COLO668 (cell line): ENCODE results near the gene KCNJ14.

Experiments
- DNase-seq: peaks from one replicate; lab custom pipeline; 2025; ENCODE audit not compliant: unreplicated experiment; lab: John Stamatoyannopoulos, UW

Gene KCNJ14

DNA sequence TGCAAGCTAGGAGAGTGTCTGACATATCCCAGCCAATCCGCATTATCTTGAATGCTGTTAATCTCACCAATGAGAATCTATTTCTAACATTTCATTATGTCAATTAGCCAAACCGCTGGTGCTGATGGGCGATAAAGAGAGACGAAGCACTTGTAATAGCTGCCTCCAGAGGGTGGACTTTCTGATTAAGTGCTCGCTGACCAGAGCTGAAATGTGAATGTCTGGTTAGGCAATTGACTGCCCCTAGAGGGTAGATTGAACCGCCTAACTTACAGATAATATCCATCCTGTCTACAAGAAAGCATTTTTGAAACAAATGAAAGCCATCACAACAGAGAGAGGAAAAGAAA lies 10.1 kb upstream of the KCNJ14 start:
- DNase-seq = peak; percentile 52

DNA sequence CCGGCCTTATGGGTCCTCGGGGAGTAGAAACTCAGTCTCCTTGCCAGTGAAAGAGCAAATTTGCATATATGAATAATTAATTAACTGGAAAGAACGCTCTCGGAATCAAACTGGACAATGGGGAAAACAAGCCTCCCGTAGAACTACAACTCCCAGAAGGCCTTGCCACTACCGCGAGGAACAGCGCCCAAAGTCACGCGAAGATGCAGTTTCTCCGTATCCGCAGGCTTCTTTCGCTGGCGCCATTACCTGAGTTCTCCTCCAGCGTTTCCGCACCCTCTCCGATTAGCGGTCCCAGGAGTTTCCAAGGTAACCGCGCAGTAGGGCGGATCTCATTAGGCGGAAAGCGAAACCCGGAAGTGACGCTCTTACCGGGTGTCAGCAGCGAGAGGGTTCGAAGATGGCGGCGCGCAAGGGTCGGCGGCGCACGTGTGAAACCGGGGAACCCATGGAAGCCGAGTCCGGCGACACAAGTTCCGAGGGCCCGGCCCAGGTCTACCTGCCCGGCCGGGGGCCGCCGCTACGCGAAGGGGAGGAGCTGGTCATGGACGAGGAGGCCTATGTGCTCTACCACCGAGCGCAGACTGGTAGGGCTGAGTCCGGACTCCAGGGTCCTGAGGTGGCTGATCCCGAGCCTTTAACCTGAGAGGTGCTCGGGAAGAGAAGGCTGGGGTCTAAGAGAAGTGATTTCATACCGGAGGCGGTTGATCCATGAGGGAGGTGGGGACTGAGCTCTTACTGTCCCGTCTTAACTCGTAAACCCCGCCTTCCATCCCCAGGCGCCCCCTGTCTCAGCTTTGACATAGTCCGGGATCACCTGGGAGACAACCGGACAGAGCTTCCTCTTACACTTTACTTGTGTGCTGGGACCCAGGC lies 9.5 kb upstream of the KCNJ14 start, which contains the start of gene GRWD1:
TSS of gene GRWD1 (plus strand) at position 378 of the 876 bp plus-strand sequence. CDS start at position 401, 23 bp downstream.
- DNase-seq = peak; percentile 94

DNA sequence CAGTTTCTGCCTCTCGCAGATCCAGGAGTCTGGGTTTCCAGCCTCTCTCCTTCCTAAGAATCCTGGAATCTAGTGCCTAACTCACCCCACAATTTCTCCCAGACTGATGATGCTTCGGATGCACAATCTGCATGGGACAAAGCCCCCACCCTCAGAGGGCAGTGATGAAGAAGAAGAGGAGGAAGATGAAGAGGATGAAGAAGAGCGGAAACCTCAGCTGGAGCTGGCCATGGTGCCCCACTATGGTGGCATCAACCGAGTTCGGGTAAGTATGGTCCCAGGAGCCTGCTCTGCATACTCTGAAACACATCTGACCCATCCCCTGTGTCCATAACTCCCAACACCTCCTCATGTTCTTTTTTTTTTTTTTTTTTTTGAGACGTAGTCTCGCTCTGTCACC lies 8.8 kb upstream of the KCNJ14 start:
- no peak for DNase-seq

DNA sequence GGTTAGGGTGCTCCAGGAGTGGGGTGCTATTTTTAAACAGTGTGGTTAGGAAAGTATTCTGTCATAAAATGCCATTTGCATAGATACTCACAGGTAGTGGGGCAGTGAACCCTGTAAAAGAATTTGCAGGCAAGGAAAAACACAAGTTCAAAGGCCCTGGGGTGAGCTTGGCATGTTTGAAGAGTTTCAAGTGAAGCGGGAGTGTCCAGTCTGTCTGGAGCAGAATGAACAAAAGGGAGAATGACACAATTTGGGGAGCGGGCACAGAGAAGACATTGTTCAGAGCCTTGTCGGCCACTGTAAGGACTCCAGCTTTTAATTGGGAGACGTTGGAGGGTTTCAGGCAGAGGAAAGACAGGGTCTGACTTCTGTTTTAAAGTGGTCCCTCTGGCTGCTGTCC lies 6.8 kb upstream of the KCNJ14 start:
- no peak for DNase-seq

DNA sequence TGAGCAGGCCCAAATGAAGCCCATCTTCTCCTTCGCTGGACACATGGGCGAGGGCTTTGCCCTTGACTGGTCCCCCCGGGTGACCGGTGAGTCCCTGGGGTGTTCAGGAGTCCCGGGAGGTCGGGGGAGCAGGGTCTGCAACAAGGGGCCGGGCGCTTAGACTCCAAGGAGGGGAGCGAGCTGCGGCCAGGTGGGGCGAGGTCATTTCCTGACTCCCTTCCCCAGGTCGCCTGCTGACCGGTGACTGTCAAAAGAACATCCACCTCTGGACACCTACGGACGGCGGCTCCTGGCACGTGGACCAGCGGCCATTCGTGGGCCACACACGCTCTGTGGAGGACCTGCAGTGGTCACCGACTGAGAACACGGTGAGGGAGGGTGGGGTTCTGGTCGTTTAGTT lies 4.9 kb upstream of the KCNJ14 start:
- no peak for DNase-seq

DNA sequence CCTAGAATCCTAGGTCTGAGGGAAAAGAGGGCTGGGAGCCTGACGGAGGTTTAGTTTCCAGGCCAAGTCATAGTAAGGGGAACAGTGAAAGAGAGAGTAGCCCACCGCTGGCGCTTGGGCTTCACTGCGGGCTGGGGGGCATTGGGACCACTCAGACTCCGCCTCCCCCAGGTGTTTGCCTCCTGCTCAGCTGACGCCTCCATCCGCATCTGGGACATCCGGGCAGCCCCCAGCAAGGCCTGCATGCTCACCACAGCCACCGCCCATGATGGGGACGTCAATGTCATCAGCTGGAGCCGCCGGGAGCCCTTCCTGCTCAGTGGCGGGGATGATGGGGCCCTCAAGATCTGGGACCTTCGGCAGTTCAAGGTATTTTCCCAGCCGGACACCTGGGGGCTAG lies 4.5 kb upstream of the KCNJ14 start:
- no peak for DNase-seq

DNA sequence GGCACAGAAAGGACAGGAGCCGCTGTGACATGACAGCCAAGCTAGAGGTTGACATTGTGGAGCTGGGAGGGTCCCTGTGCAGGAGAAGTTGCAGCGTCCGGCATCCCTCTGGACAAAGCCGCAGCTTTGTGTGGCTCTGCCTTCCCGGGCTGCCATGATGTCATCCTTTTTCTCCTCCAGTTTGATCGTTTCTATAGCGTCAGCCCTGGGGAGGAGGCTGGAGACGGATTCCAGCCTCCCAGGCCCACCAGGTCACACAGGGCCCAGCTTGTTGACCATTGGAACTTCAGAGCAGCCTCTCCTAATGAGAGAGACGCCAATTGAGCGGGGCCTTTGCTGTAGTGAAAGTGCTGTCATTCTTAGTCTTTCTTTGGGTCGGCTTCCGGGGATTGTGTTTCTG lies 3.8 kb upstream of the KCNJ14 start:
- DNase-seq = no peak

DNA sequence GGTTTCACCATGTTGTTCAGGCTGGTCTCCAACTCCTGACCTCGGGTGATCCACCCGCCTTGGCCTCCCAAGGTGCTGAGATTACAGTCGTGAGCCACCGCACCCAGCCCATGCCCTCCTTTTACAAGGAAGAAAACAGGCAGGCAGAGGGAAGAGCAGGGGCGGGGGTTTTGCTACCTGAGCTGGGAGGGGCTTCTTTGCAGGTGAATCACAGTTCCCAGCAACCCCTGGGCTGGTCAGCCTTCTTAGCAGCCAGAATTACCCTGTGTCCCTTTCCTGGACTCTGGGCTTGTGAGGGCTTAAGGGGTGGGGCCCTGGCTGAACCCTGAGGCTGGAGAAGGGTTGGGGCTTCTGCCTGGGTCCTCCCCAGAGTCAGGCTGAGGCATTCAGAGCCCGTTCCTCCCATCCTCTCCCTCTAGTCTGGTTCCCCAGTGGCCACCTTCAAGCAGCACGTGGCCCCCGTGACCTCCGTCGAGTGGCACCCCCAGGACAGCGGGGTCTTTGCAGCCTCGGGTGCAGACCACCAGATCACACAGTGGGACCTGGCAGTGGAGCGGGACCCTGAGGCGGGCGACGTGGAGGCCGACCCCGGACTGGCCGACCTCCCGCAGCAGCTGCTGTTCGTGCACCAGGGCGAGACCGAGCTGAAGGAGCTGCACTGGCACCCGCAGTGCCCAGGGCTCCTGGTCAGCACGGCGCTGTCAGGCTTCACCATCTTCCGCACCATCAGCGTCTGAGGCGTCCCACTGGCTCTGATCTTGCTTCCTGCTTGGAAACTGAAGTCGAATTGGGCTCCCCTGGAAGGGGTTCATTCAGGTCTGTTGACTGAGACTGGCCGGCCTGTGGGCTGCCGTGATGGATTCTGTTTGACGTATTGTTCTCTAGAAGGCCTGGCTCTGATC lies 2.8 kb upstream of the KCNJ14 start:
- DNase-seq = no peak

DNA sequence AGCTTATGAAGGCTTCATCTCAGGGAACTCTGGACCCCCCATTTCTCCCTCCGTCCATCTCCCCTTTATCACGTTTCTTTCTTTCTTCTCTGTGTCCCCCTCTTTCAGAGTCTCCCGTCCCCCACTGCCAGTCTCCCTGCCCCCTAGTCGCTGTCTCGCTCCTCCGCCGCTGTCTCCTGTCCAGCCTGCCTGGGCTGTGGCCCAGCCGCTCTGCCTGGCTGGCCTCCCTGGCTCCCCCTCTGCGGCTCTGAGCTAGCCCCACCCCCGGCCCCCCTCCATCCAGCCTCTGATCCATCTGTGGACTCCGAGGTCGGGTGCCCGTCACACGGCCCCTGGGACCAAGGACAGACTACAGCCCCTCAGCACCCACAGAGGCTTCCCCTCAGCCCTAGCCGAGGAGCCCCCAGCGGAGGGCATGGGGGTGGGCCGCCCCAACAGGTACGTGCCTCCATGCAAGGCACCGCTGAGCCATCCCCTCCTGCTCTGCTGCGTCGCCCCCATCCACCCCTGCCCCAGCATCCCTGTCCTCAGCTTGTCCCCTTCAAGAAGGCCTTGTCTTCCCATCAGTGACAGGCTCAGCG lies 1.1 kb upstream of the KCNJ14 start:
- no peak for DNase-seq

DNA sequence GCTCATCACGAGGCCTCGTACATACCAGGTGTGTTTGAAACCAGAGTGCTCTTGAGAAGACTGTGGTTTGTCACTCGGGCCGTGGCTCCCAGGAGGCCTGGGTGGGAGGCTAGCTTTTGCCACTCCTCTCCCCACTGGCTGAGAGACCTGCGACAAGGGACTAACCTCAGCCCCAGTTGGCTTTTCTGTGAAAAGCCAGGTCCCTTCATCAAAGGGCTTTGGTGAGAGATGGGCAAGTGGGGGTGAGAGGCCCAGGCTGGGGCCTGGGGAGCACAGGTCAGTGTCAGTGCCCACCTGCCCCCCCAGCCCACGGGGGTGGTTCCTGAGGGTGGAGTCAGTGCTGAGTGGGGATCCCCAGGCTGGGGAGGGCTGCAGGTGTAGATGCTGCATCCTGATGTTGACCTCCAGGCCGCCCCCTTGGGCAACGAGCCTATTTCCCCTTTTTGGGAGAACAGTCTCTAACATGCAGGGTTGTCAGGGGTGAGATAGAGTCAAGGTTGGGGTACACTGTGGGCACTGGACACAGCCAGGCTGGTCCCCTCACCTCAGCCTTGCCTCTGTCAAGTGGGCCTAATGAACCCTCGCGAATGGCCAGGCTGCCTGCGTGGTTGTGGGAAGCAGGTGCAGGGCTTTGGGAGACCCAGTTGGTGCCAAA lies 661 bp downstream of the KCNJ14 start:
- DNase-seq = no peak

DNA sequence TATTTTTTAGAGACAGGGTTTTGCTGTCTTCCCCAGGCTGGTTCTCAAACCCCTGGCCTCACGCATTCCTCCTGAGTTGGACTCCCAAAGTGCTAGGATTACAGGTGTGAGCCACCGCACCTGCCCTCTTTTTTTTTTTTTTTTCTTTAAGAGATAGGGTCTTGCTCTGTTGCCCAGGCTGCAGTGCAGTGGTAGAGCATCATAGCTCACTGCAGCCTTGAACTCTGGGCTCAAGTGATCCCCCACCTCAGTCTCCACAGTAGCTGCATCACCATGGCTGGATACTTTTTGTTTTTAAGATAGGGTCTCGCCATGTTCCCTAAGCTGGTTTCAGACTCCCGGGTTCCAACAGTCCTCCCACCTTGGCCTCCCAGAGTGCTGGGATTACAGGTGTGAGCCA lies 1.5 kb downstream of the KCNJ14 start:
- no peak for DNase-seq

DNA sequence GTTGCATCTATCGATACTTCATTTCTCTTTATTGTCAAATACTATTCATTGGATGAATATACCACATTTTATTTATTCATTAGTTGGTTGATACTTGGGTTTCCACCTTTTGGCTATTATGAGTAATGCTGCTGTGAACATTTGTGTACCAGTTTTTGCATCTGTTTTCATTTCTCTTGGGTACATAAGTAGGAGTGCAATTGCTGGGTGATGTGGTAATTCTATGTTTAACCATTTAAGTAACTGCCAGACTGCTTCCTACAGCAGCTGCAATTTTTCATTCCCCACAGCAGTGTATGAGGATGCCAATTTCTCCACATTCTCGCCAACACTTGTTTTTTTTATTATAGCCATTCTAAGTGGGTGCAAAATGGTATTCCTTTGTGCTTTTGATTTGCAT lies 2.6 kb downstream of the KCNJ14 start:
- DNase-seq = no peak

DNA sequence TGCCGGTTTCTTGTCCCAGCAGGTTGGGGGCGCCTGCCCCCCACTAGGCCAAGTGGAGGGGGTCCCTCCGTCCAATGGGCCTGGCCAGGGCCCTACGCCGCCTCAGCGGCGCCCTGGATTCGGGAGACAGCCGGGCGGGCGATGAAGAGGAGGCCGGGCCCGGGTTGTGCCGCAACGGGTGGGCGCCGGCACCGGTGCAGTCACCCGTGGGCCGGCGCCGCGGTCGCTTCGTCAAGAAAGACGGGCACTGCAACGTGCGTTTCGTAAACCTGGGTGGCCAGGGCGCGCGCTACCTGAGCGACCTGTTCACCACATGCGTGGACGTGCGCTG lies 6.2 kb downstream of the KCNJ14 start:
- DNase-seq = no peak

DNA sequence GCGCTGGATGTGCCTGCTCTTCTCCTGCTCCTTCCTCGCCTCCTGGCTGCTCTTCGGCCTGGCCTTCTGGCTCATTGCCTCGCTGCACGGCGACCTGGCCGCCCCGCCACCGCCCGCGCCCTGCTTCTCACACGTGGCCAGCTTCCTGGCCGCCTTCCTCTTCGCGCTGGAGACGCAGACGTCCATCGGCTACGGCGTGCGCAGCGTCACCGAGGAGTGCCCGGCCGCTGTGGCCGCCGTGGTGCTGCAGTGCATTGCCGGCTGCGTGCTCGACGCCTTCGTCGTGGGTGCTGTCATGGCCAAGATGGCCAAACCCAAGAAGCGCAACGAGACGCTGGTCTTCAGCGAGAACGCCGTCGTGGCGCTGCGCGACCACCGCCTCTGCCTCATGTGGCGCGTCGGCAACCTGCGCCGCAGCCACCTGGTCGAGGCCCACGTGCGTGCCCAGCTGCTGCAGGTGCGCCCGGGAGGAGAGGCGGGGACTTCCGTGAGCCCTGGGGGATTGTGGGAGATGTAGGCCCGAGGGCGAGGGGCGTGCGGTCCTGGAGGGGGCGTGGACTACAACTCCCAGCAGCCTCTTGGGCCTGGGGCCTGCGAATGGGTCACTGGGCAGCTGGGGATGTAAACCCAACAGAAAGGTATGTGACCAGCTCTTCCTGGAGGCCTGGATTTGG lies 6.7 kb downstream of the KCNJ14 start:
- DNase-seq = peak; percentile 31

DNA sequence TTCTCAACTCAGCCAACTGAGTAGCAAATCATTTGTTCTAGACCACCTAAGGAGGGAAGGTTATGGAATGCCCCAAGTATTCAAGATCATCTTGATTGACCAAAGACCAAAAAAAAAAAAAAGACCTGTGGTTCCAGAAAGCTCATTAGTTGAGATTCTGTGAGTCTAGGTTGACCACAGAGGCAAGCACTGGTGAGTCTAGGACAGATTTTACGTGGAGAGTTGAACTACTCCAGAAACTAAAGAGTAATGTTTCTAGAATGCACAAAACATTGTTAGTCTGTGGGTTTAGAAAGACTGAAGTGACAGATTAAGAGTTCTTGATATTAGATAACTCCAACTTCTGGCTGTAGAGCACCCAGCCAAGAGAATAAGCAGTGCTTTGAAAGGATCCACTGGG lies 9.8 kb downstream of the KCNJ14 start:
- no peak for DNase-seq

DNA sequence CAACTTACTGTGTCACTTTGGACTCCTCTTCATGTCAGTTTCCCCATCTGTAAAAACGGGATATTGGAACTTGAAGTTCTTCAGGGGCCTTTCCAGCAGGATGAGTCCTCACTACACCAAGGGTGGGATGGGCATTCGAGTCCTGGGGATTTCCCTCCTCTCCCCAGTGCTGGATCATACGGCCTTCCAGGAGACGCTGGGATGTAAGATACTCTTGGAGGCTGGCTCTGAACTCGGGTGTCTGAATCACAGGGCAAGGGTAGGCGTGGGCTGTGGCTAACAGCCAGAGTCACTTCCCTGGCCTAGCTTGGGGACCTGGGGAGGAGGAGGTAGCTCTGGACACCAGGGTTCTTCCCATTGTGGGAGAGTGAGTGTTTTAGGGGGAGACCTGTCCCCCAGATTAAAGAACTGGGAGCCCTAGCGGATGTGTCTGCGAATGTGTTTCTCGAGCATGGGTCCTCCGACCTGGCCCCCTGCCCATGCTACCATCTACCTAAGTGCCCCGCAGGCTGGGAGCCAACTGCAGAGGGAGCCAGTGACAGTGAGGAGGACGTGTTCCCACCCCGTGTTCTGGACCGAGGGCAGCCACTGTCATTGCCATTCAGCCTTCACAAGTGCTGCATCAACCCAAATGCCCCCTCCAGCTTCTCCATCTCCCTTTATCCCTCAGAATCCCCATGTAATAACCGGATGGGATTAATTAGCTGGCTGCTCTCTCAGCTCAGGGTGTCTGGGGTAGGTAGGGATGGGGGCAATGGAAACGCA lies 11.4 kb downstream of the KCNJ14 start:
- DNase-seq = no peak

DNA sequence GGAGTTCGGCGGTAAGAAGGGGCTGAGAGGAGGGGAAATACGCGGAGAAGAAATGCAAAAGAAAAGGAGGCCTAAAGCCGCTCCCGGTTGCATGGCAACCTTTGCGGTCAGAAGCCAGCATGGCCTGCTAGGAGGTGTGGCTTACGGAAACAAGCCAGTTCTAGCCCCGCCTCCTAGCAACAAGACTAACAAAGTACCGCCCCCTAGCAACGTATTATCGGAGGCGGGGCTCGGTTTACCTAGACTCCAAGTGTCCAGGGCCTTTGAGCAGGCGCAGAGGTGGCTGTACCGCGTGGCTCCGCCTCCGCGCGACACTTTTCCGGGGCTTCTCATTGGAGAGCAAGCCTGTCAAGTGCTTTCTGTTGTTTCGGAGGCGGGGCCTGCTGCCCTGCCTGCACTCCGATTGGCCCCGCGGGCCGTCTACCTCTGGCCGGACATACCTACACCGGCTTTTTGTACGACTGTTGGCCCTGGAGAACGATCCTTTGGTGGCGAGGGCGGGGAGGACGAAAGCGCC lies 13.5 kb downstream of the KCNJ14 start:
- DNase-seq = peak; percentile 99

DNA sequence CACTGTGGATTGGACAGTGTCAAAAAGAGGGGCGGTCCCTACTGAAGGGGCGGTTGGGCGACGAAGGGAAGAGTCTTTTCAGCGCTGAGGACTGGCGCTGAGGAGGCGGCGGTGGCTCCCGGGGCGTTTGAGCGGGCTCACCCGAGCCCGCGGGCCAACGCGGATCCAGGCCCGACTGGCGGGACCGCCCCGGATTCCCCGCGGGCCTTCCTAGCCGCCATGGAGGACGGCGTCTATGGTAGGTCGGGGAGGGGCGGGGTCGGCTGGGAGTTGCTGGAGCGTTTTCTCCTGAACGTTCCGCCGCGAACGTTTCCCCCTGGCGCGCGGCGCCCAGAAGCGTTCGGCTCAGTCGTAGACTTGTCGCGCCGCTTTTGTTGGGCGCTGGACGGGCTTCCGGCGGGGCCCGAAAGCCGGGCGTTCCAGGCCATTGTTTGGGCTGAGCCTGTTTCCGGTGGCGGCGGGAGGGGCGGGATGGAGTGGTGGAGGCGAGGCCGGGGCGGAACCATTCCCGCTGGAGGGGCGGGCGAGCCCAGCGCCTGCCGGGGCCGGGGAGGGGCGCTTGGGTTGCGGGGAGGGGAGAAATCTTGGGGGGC lies 14.0 kb downstream of the KCNJ14 start, which contains the start of gene CYTH2:
TSS of gene CYTH2 (plus strand) at position 81 of the 593 bp plus-strand sequence. CDS start at position 220, 139 bp downstream.
- DNase-seq = peak; percentile 87

DNA sequence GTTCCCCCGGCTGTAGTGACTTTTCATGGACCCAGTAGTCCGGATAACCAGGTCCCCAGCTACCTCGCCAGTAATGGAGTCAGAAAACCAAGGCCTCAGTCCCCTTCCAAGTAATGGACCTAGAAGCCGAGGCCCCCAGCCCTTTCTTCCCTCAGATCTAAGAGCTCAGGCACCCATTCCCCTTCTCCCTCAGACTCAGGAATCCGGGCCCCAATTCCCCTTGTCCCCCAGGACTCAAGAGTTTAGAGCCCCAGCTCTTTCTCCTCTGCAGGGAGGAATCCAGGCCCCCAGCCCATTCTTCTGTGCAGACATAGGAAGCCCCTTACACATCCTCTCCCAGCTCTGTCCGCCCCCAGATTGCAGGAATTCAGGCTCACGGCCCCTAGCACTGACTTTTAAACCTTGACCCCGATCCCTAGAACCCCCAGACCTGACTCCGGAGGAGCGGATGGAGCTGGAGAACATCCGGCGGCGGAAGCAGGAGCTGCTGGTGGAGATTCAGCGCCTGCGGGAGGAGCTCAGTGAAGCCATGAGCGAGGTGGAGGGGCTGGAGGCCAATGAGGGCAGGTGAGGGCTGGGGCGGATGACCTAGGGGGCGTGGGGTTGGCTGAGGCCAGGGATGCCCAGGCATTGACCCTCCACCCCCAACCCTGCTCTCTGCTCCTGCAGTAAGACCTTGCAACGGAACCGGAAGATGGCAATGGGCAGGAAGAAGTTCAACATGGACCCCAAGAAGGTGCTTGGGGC lies 14.7 kb downstream of the KCNJ14 start:
- DNase-seq = no peak
